ENCODE results near the gene GTF2E1.

GTF2E1 gene

GRCh38 chr3:120798346-120798745, 55.8 kb downstream of the GTF2E1 start:
- no peak for DNase-seq (ENCODE audit: low read depth in 2 of 2)

DNA sequence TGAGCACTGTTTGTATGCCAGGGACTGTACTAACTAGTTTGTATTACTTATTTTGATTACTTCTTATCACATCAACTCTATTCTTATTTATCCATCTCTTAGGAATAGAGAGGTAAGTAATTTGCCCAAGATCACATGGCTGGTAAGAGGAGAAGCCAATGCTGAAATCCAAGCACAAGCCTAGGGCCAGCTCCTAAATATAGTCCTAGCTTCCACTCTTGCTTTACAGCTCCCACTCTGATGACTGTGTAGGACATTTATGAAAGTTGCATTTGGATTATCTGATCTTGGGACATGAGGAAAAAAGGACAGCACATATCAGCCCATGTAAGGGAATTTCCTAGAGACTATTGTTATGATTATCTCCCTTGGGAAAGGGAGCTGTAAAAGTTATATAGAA, 58.1 kb downstream of the GTF2E1 start:
- DNase-seq (ENCODE audit: low read depth in 2 of 2): no peak

DNA sequence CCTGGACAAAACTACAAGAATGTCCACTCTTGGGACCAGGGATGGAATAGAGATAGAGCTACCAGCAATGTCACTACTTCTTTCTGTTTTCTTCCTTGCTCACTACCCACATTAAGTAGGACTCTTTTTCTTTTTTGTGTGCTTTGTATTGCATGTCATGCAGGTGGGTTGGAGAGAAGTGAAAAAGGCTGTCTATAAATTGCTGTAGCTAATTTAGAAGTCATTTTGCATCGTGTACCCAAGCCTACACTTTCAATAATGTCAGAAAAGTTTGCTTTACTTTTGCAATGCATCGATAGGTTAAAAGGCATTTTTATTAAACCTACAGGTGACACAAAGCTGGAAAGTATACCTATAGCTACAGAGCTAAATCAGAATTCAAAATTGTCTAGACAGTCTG, 58.9 kb downstream of the GTF2E1 start:
- DNase-seq (ENCODE audit: low read depth in 2 of 2): no peak

DNA sequence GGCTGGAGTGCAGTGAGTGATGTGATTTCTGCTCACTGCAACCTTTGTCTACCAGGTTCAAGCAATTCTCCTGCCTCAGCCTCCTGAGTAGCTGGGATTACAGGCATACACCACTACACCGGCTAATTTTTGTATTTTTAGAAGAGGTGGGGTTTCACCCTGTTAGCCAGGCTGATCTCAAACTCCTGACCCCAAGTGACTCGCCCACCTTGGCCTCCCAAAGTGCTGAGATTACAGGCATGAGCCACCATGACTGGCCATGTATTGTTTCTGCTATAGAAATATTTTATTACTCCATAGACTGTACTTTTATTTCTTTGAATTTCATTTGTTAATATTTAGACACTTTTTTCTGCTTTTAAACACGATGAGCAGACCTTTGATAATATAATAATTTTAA, 60.4 kb downstream of the GTF2E1 start:
- DNase-seq (ENCODE audit: low read depth in 2 of 2): no peak

- no peak for DNase-seq (ENCODE audit: low read depth in 2 of 2)
Measured at GRCh38 chr3:120816728-120817127, 74.2 kb downstream of the GTF2E1 start.

GRCh38 chr3:120820748-120821147, 78.2 kb downstream of the GTF2E1 start:
- no peak for DNase-seq (ENCODE audit: low read depth in 2 of 2)

DNA sequence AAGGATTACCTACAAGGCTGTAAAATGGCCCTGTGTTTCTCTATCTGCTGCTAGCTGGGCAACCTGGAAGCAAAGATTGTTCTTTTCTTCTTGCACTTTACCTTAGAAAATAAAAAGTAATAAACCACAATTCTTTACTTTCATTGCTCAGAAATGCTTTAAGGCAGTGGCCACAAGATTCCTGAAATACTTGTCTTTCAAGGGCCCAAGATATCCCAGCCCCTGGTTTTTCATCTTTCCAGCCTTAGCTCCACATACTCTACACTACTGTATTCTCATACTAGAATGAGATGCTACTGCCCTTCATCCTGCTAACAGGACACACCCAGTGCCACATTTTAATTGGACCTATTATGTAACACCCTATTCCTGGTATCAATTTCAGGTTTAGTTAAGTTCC, 78.9 kb downstream of the GTF2E1 start:
- no peak for DNase-seq (ENCODE audit: low read depth in 2 of 2)

GRCh38 chr3:120823156-120823555, 80.6 kb downstream of the GTF2E1 start:
- no peak for DNase-seq (ENCODE audit: low read depth in 2 of 2)

DNA sequence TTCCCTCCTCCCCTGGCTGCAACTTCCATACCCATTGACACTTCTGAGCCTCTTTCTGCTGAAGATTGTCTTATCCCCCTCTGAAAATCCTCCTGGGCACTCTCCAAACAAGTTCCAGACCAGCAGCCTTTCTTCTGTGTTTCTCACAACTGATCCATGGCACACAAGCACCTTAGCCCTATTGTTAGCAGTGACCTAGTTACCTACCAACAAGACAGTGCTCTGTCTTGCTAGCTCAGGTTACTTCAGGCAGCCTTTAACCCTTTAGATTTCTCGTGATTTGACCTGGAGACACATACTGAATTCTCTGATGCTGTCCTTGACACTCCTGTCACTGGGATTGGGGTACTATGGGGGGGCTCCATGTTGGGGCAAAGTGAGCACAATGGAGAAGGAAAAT, 82.1 kb downstream of the GTF2E1 start:
- DNase-seq (ENCODE audit: low read depth in 2 of 2): no peak

DNA sequence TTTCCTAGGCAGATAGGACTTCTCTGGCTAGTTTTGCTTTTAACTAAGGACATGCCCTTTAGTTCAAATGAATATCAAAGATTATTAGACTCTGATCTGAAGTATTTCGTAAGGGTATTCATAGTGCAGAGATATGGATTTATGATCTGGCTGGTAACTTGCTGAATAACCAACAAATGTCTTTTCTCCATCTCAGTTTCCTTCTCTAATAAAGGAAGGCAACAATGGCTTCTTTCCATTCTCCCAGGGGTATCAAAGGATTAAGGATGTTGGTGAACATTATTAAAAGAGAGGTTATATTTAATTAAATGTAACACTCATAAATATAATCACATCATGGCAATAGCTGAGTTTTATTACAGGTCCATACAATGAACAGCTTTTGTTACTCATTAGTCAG, 86.3 kb downstream of the GTF2E1 start:
- DNase-seq (ENCODE audit: low read depth in 2 of 2): no peak

- no peak for DNase-seq (ENCODE audit: low read depth in 2 of 2)
Measured at GRCh38 chr3:120831066-120831465, 88.5 kb downstream of the GTF2E1 start.

Data from activated CD8-positive, alpha-beta memory T cell treated with anti-CD3 and anti-CD28 coated beads for 4 hours (primary cell).